GM21515 (cell line): ENCODE data around the gene CD8B2.
"Not testable (repeated sequence)": the region's sequence is repeated elsewhere in the genome, so short reads cannot be mapped to it uniquely, and the experiment has no call there.

Experiments used
- ATAC-seq: cut with Tn5 transposase; IDR thresholded peaks from one replicate; pipeline ENCODE4 v1.9.1; 2021; ENCODE audit not compliant: unreplicated experiment

The CD8B2 gene

GRCh38 chr2:106511476-106511901, 24.3 kb downstream of the CD8B2 start:
- ATAC-seq, result not testable (repeated sequence)

GRCh38 chr2:106511934-106512333, 24.8 kb downstream of the CD8B2 start:
- not testable (repeated sequence) for ATAC-seq

GRCh38 chr2:106513391-106513790, 26.2 kb downstream of the CD8B2 start:
- not testable (repeated sequence) for ATAC-seq

GRCh38 chr2:106514827-106515226, 27.7 kb downstream of the CD8B2 start:
- not testable (repeated sequence) for ATAC-seq

GRCh38 chr2:106516436-106516835, 29.3 kb downstream of the CD8B2 start:
- no peak for ATAC-seq

GRCh38 chr2:106516864-106517263, 29.7 kb downstream of the CD8B2 start:
- ATAC-seq, result no peak

- no peak for ATAC-seq
Observed at GRCh38 chr2:106517329-106517728, 30.2 kb downstream of the CD8B2 start.

GRCh38 chr2:106519767-106520166, 32.6 kb downstream of the CD8B2 start:
- ATAC-seq, result no peak

- no peak for ATAC-seq
Observed at GRCh38 chr2:106521016-106521415, 33.9 kb downstream of the CD8B2 start.

GRCh38 chr2:106523976-106524665, 37.0 kb downstream of the CD8B2 start:
- no peak for ATAC-seq

- ATAC-seq, result no peak
Observed at GRCh38 chr2:106530866-106531265, 43.7 kb downstream of the CD8B2 start.

GRCh38 chr2:106531676-106532214, 44.6 kb downstream of the CD8B2 start:
- ATAC-seq, result no peak

- ATAC-seq, result no peak
Observed at GRCh38 chr2:106532236-106532635, 45.1 kb downstream of the CD8B2 start.

GRCh38 chr2:106534471-106534870, 47.3 kb downstream of the CD8B2 start:
- ATAC-seq, result no peak

- no peak for ATAC-seq
Observed at GRCh38 chr2:106536490-106536889, 49.3 kb downstream of the CD8B2 start.

- no peak for ATAC-seq
Observed at GRCh38 chr2:106537047-106537446, 49.9 kb downstream of the CD8B2 start.

GRCh38 chr2:106537791-106538191, 50.6 kb downstream of the CD8B2 start:
- no peak for ATAC-seq

GRCh38 chr2:106540886-106541285, 53.7 kb downstream of the CD8B2 start:
- ATAC-seq, result no peak

GRCh38 chr2:106541333-106541732, 54.2 kb downstream of the CD8B2 start:
- no peak for ATAC-seq

- peak; percentile 95 for ATAC-seq
Observed at GRCh38 chr2:106542746-106543359, 55.7 kb downstream of the CD8B2 start.

GRCh38 chr2:106545007-106545406, 57.8 kb downstream of the CD8B2 start:
- no peak for ATAC-seq

GRCh38 chr2:106546391-106546990, 59.3 kb downstream of the CD8B2 start:
- no peak for ATAC-seq
